GM21360 (cell line): ENCODE data around the gene PAOX.

Experiments
- ATAC-seq: cut with Tn5 transposase; IDR thresholded peaks from one replicate; pipeline ENCODE4 v1.9.1; 2021; ENCODE audit warnings: mild to moderate bottlenecking, moderate library complexity; ENCODE audit not compliant: unreplicated experiment

Gene PAOX

DNA sequence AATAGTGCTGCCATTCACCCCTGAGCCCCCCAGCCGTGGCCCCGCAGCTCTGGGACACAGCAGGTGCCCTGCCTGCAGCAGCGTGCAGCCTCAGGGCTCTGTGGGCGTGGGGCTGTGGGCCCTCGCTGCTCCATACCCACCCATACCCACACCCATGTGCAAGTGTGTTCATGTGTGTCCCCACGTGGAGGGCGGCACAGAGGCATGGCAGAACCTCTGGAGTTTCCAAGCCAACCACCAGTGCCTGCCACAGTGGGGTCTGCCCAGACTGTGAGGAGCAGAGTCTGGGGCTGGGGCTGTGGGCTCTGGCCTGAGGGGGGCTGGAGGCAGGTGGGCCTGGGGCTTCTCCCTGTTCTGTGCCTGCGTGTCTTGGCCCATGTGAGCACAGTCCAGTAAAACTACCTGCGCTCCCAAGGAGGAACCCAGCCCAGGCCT lies 29.5 kb upstream of the PAOX start:
- no peak for ATAC-seq

DNA sequence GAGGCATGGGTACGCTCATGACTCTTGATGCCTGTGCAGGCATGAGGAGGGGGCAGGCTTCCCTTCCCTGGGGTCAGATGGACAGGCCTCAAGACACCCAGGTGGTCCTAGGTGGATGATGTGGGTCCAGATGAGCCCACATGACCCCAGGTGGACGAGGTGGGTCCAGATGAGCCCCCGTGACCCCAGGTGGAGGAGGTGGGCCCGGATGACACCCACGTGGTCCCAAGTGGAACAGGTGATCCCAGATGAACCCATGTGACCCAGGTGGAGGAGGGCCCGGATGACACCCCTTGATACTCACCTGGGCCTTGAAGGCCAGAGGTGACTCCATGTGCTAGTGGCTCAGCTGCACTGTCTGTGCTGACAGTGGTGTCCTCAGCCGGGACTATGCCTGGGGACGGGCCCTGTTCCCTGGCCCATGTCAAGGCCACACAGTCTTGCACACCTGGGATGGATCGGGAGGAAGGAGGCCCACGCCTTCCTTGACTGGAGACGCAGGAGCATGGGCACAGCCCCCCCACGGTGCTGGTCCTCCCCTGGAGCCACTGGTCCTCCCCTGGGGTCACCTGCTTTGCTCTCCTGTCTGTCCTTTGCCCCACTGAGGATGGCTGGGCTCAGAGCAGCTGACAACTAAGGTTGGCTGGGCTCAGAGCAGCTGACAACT lies 28.6 kb upstream of the PAOX start:
- no peak for ATAC-seq

DNA sequence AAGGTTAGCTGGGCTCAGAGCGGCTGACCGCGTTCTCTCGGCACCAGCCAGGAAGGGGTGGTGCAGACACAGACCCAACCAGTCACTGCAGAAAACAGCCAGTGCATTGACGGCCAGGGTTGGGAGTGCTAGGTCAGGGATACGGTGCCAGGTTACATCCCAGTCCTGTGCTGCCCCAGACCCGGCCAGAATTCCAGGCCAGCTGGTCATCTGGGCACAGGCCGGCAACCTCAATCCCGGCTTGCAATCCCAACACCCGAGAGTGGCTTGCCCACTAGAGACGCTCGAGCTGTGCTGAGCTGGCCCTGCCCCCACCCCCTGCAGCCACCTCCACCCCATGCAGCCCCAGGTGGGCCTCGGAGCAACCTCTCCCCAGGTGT lies 28.1 kb upstream of the PAOX start:
- ATAC-seq = no peak

DNA sequence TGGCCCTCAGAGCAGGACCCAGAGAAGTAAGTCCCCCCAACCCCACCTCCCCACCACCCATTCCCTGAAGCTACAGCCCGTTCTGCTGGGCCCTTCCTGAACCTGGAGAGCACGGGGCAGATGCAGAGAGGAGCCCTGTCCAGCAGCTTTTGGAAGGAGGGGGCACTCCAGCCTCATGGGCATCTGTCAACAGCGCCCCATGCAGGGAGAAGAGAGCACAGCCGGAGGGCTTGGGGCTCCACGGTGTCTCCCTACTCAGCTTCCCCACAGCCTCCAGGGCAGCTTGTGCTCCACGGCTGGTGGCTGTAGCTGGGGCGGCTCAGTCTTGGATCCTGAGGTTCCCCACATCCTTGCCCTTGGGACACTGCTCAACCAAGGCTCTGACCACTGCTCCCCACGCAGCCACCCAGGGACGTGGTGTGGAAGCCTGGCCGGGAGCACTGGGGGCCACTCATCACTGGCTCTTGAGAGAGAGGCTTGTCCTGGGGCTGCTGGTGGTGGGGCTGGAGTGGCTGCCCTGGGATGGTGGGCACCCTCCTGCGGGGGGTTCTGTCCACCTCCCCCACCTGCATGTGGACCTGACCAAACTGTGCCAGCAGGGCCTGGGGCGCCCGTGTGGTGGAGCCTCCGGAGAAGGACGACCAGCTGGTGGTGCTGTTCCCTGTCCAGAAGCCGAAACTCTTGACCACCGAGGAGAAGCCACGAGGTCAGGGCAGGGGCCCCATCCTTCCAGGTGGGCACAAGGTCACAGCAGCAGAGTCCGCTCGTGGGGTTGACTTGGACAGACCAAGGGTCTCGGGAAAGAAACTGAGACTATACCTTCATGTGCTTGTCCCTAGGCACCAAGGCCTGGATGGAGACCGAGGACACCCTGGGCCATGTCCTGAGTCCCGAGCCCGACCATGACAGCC lies 27.4 kb upstream of the PAOX start:
- no peak for ATAC-seq

DNA sequence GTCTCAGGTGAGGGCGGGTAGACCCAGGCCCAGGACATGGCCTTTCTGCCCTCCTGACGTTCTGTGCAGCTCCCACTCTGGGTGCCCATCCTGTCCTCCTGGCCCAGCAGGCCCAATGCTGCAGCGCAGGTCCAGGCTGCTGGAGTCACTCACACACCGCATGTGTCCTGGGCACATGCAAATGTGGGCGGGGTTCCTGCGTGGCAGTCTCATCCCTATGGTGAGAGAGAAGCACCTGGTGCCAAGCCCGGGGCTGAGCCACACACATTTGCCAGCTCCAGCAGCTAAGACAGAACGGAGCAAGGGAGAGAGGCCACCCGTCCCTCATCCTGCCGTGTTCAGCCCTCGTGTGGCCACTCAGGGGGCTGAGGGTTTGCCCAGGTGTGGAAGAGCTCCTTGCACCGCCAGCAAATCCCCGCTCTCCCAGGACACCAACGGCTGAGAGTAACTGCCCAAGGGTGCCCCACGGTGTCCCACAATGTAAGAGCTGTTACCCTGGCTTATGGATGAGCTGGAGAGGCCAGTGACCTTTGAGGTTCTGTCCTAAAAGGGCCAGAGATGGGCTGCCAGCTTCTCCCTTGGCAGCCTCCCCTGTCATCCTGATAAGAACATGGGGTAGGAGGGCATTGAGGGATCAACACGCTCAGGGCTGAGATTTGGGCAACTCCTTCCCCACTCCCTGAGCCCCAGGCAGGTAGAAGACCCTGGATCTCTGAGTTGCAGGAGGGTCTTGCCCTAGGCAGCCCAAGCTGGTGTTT lies 25.7 kb upstream of the PAOX start:
- no peak for ATAC-seq

DNA sequence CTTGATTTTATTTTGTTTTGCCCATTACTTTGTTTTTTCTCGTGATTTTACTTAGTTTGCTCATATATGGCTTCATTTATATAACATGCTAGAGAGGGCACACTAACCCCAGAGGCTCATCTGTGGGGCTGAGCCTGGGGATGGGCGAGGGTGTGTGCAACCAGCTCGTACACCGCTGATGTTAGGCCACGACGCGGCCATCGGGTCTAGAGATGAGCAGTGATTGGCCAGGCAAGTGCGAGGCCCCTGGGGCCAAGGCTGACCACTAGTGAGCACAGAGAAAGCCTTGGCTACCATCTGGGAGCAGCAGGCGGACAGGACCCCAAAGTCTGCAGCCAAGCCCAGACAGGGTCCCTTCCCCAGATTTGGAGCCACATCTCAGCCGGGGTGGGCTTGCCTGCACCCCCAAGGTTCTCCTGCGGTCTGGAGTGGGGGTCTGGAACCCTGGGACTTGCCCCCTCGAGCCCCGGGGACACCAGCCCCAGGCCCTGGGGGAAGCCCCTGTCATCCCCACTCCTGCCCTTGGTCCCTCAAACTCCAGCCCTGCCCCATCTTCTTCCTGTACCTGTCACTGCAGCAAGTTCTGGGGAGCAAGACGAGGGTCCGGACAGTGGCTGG lies 25.0 kb upstream of the PAOX start:
- ATAC-seq = no peak

DNA sequence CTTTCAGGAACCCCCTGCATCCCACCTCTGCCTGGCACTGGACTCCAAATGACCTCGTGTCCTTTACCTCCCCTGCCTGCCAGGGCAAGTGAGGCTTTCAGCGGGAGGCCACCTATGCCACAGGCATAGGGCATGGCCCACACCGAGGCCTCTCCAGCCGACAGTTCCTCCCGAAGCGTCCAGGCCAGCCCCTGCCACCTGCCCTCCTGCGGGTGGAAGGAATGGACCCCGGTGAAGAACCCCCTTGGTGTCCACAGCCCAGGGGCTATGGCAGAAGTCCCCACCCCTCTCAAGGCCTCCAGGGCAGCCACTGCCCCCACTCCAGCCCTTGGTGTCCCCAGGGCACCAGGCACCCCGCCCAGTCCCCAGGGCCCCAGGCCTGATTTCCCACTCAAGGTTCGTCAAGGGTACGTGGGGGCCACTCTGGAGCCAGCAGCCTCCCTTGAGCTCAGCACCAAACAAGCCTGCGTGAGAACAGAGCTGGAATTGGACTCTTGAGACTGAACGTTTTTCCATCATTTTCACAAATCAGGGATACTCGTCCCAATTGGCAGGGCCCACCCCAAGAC lies 24.3 kb upstream of the PAOX start:
- no peak for ATAC-seq

DNA sequence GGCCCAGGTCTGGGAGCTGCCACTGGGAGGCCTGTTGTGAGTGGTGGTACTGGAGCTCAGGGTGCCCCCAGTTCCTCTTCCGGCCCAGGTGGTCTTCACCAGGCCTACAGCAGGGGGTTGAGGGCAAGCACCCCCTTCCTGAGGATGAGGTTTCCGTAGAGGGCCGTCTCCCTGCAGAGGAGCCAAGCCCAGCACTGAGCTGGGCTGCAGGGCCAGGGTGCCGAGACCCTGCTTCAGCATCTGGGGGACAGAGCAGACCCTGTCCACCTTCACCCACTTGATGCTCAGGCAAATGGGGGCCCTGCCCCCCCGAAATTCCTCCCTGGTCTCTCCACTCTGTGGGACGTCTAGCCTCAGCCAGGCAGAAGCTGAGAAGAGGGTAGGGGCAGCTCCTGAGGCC lies 23.8 kb upstream of the PAOX start:
- ATAC-seq = no peak

DNA sequence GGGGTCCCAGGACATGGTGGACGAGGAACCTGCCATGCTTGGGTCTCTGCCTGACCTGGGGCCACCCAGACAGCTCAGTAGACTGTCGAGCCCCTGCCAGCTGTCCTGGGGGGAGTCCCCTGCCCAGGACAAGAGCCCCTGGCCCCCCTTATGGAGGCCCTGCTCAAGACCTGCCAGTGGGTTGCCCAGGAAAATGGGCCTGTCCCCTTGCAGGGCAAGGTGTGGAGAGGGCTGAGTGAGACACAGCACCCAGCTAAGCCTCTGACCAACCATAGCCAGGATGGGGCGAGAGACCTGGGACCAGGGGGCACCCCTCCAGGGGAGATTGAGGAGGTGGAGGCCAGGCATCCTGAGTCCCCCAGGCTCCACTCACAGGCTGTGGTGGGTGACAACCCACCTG lies 23.1 kb upstream of the PAOX start:
- ATAC-seq = no peak

DNA sequence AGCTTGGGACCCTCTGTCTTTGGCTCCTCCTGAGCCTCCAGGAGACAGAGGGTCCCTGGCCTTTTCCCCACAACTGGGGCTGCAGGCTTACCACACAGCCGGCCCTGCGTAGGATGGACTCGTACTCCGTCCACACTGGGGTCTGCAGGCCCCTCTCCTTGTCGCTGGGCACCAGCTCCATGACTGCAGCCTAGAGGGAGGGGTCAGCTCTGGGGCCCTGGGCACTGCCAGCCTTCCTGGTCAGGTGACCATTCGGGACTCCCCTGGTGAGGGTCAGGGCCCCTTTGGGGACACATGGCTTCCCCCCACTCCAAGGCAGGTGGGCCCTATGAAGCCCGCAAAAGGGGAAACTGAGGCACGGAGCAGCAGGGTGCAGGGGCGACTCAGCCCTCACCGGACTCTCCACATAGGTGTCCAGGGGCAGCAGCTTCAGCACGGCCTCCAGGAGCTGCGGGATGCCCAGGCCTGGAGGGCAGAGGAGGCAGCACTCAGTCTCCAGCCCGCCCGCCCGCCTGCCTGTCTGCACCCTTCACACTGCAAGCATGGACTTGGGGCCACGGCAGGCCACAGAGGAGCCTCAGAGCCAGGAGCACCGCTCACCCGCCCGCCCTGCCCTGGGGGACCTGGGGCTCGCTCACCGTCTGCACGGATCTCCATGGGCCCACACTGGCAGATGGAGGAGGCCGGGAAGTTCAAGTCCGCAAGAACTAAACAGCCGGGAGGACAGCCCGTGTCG lies 22.3 kb upstream of the PAOX start:
- no peak for ATAC-seq

DNA sequence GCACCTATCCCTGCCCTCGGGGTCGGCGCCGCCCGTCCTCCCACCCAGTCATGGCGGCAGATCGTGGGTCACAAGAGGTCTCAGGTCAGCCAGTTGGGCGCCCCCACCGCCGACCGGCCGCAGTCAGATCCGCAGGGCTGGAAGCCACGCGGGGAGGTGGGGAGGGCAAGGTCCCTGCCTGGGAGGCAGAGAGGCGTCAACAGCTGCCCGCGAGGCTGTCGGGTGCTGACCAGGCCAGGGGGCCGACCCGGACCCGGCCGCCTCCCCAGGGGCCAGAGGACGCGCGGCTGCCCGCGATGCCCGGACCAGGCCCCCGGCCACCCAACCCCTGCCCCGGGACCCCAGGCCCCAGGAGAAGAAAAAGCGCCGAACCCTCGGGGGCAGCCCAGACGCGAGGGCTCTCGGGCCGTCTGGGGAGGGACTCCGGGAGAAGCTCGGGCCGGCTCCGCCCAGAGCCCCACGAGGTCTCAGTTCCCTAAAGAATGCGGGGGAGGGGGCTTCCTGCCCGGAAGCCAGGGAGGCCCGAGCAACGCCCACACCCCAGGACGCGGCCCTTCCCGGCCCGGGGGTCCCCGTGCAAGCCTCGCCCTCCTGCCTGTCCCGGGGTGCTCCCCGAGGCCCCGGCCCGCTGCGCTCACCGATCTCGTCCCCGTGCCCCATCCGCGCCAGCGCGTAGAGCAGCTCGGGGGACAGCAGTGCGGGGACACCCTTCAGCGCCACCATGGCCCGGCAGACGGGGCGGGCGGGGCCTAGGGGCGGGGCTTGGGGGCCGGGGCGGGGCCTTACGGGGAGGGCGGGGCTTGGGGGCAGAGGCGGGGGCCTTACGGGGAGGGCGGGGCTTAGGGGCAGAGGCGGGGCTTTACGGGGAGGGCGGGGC lies 21.5 kb upstream of the PAOX start, which contains the start of gene FUOM:
Gene FUOM (minus strand): TSS at position 735 of the 877 bp plus-strand sequence. CDS start 12 bp downstream, at position 723.
- peak; percentile 64 for ATAC-seq

DNA sequence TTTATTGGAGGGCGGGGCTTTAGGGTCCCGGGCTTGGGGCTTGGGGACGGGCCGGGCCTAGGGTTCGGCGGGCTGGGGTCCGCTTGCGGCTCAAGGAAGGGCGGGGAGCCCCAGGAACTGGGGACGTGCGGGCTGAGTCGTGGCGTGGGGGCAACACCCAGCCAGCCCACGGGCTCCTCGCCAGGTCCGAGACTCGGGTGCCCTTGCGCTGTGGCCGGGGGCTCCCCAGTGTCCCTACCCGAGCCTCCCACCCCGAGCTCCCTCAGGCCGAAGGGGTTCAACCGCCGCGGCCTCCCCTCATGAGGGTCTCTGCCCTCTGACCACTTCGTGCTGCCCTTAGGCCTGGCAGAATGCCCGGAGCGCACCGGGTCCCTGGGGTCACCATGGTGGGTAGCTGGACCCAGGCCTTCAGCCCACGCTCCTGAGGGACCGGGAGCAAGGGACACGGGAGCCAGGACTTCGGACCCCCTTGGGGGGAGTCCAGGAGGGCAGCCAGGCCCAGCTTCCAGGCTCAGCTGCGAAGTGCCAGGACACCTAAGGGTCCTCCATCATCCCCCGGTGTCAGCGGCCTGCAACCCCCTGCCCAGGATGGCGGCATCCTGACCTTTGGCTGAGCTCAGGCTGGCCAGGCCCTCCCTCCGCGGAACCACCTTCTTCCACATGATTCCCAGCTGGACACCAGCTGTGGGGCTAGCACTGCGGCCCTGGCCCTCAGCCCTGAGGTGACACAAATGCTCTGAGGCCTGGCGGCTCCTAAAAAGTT lies 20.7 kb upstream of the PAOX start:
- no peak for ATAC-seq

DNA sequence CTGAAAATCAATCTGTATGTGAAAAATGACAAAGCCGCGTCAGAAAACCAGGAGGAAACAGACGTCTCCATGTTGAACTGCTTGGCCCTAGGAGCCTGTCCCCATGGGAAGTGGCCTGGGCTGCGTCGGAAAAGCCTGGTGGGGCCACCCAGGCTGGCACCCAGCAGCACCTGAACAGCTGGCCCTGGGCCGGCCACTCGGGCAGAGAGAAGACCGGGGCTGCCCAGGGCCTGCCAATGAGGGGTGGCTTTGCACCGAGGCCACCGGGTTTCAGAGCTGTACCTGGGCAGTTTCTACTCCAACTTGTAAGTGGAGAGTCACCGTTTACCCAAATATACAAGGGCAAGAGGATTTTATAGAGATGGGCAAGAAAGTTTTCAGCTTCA lies 20.1 kb upstream of the PAOX start:
- ATAC-seq = no peak

DNA sequence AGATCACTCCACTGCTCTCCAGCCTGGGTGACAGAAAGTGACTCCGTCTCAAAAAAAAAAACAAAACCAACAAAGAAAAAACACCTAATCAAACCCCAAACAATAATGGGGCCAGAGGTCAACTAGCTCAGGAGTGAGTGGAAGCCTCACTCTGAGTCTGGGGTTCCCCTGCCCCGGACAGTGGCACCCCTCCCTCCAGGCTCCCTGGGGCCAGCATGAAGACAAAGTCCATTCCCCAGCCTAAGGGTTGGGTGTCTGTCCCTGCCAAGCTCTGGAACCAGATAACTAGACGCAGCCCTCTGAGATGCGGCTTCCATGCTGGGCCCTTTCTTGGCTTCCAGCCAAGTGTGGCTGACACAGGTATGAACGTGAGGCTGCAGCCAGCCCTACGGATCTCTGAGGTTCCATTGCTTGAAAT lies 19.5 kb upstream of the PAOX start:
- ATAC-seq = no peak

DNA sequence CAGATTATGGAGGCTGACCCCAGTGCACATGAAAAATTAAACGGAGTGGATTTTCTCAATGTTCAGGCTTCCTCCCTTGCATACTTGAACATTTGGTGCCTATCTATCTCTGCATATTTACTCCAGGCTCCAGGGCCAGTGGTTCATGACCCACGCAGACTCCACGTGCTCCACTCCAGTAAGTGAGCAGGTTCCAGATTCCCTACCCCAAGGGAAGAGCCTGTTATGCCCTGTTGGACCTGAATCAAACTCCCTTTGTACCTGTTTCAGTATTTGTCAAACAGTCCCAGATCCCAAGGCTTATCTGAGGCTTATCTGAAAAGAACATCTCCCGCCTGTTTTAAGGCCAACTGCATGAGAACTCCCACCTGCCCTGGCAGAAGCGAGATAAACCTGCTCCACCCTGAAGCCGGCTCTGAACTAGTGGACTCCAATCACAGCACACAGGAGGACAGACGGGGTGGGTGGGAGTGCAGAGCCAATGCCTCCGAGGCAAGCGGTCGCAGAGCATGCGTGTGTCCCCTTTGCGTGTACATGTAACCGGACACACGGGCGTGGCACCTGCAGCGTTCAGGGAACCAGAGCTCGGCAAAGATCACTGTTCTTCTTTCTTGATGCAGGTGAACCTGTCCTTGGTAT lies 19.0 kb upstream of the PAOX start:
- no peak for ATAC-seq

DNA sequence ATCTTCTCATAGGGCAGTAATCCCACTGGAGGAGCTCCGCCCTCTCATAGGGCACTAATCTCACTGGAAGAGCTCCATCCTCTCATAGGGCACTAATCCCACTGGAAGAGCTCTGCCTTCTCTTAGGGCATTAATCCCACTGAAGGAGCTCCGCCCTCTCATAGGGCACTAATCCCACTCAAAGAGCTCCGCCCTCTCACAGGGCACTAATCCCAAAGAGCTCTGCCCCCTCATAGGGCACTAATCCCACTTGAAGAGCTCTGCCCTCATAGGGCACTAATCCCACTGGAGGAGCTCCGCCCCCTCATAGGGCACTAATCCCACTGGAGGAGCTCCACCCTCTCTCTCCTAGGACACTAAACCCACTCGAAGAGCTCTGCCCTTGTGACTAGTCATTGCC lies 17.8 kb upstream of the PAOX start:
- no peak for ATAC-seq

DNA sequence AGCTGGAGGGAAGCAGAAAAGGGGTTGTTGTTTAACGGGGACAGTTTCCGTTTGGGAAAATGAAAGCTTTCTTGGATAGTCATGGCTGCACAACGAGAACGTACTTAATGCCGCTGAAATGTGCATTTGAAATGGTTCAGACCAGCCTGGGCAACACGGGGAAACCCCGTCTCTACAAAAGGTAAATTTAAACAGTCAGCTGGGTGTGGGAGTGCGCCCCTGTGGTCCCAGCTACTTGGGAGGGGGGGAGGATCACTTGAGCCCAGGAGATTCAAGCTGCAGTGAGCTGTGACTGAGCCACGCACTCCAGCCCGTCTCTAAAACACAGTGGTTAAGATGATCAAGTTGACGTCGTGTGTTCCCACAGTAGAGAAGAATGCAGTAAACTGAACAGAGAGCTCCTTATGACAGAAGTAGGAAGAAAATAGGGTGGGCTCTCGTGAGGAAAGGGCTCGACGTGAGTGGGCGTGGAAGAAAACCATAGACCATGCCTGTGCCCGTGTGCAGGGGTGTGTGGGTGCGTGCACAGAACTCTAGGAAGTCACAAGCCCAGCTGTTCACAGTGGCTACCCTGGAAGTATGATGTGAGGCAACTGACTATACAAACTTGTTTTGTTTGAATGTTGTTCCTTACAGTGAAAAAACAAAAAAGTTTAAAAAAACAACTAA lies 17.2 kb upstream of the PAOX start:
- ATAC-seq = no peak
